Neural cell (in vitro differentiated cells): ENCODE results near the gene APOF. TPM values are rescaled to one million over a fixed set of nuclear protein-coding genes. Genes with fewer than 3 reads are reported as not detected.

Experiments used
- H2AFZ ChIP-seq: fragments of 200-600, 300-800 bp; sonication (generic), shearing (Covaris generic); 2 replicates; pipeline ENCODE4 v1.6.0; 2014; ENCODE audit warnings: low read depth, mild to moderate bottlenecking, antibody characterized with exemption, low read length, moderate library complexity
- H3F3A ChIP-seq: fragments of 200-600 bp; shearing (Covaris generic); 2 replicates; pipeline ENCODE4 v1.6.1; 2016; ENCODE audit warnings: mild to moderate bottlenecking, moderate library complexity, mixed read lengths, antibody characterized with exemption, low read length; ENCODE audit not compliant: insufficient read depth, poor library complexity, severe bottlenecking
- H3K27ac ChIP-seq: fragments of 200-600, 300-800 bp; sonication (generic), shearing (Covaris generic); 2 replicates; pipeline ENCODE4 v1.5.1; 2014; ENCODE audit warnings: mild to moderate bottlenecking, low read length, moderate library complexity
- H3K27me3 ChIP-seq: fragments of 300-800, 200-600 bp; sonication (generic), shearing (Covaris generic); 2 replicates; pipeline ENCODE4 v1.6.0; 2014; ENCODE audit warnings: mild to moderate bottlenecking, low read depth, low read length, moderate library complexity; ENCODE audit not compliant: insufficient read depth
- H3K36me3 ChIP-seq: fragments of 300-800, 200-600 bp; sonication (generic), shearing (Covaris generic); 2 replicates; pipeline ENCODE4 v1.5.1; 2014; ENCODE audit warnings: mild to moderate bottlenecking, antibody characterized with exemption, low read length, moderate library complexity; ENCODE audit not compliant: insufficient read depth
- H3K4me2 ChIP-seq: fragments of 300-800, 200-600 bp; sonication (generic), shearing (Covaris generic); 2 replicates; pipeline ENCODE4 v1.6.0; 2014; ENCODE audit warnings: mild to moderate bottlenecking, low read length
- H3K4me3 ChIP-seq: fragments of 300-800, 200-600 bp; sonication (generic), shearing (Covaris generic); 2 replicates; pipeline ENCODE4 v1.5.1; 2014; ENCODE audit warnings: mild to moderate bottlenecking, low read length, moderate library complexity
- H3K79me2 ChIP-seq: fragments of 200-600 bp; shearing (Covaris generic); replicated peaks from 2 replicates; pipeline ENCODE4 v1.6.0; 2014; ENCODE audit warnings: mild to moderate bottlenecking, low read length, moderate library complexity; ENCODE audit not compliant: insufficient read depth
- H3K9ac ChIP-seq: fragments of 300-800, 200-600 bp; sonication (generic), shearing (Covaris generic); 2 replicates; pipeline ENCODE4 v1.6.1; 2016; ENCODE audit warnings: mild to moderate bottlenecking, low read length, mixed read lengths
- H3K9me2 ChIP-seq: fragments of 200-600 bp; shearing (Covaris generic); 2 replicates; pipeline ENCODE4 v1.6.1; 2016; ENCODE audit warnings: mild to moderate bottlenecking, low read length, mixed read lengths; ENCODE audit not compliant: insufficient read depth
- H3K9me3 ChIP-seq: fragments of 200-600, 300-800 bp; sonication (generic), shearing (Covaris generic); 2 replicates; pipeline ENCODE4 v1.6.1; 2016; ENCODE audit warnings: mild to moderate bottlenecking, mixed run types, low read length, moderate library complexity, mixed read lengths
- H4K20me1 ChIP-seq: fragments of 200-600 bp; shearing (Covaris generic); 2 replicates; pipeline ENCODE4 v1.6.1; 2016; ENCODE audit warnings: mild to moderate bottlenecking, mixed run types; ENCODE audit not compliant: insufficient read depth
- CTCF ChIP-seq: fragments of 450-650 bp; IDR thresholded peaks from 2 replicates; pipeline ENCODE4 v1.5.1; 2014; ENCODE audit warnings: antibody characterized with exemption, mild to moderate bottlenecking, moderate library complexity; ENCODE audit not compliant: poor library complexity, severe bottlenecking
- EP300 ChIP-seq: fragments of 450-650 bp; conservative IDR thresholded peaks from 2 replicates; pipeline ENCODE4 v1.6.1; 2014; ENCODE audit warnings: antibody characterized with exemption, mild to moderate bottlenecking, moderate library complexity; ENCODE audit not compliant: poor library complexity, severe bottlenecking
- EZH2 ChIP-seq: fragments of 200-600, 300-800 bp; shearing (Covaris generic), sonication (generic); IDR thresholded peaks from 2 replicates; pipeline ENCODE4 v1.6.1; 2014; ENCODE audit warnings: antibody characterized with exemption, low read length, borderline replicate concordance, mild to moderate bottlenecking; ENCODE audit not compliant: insufficient read depth, poor library complexity, severe bottlenecking
- MXI1 ChIP-seq: fragments of 450-650 bp; conservative IDR thresholded peaks from 2 replicates; pipeline ENCODE4 v1.6.1; 2014; ENCODE audit warnings: antibody characterized with exemption, mild to moderate bottlenecking; ENCODE audit not compliant: poor library complexity, severe bottlenecking
- POLR2AphosphoS5 ChIP-seq: IDR thresholded peaks from 2 replicates; pipeline ENCODE4 v1.6.1; 2012
- RAD21 ChIP-seq: fragments of 450-650 bp; conservative IDR thresholded peaks from 2 replicates; pipeline ENCODE4 v1.6.1; 2014; ENCODE audit warnings: antibody characterized with exemption, mild to moderate bottlenecking, moderate library complexity
- REST ChIP-seq: IDR thresholded peaks from 2 replicates; pipeline ENCODE4 v1.6.1; 2012; ENCODE audit warnings: borderline replicate concordance
- SMC3 ChIP-seq: fragments of 450-650 bp; conservative IDR thresholded peaks from 2 replicates; pipeline ENCODE4 v1.6.1; 2014; ENCODE audit warnings: antibody characterized with exemption, mild to moderate bottlenecking, moderate library complexity; ENCODE audit not compliant: poor library complexity
- TAF1 ChIP-seq: IDR thresholded peaks from 2 replicates; pipeline ENCODE4 v1.6.1; 2012; ENCODE audit warnings: low read depth
- polyA plus RNA-seq: library from polyadenylated mRNA; depleted of rRNA; stranded (reverse); fragments of >200 nt; gene quantifications from 2 replicates; pipeline ENCODE4 v1.2.3, GENCODE V29; 2014

Gene APOF
- polyA plus RNA-seq, 1 donor from 2014 or later = not detected

- no peaks in the 10 kb centered on the region for H4K20me1 ChIP-seq
Measured at GRCh38 chr12:56382611-56383010, 20.0 kb upstream of the APOF start.

GRCh38 chr12:56377989-56378316, 15.3 kb upstream of the APOF start:
- H2AFZ ChIP-seq = no peak overlapping the region
- H3K9me2 ChIP-seq = no peaks in the 10 kb centered on the region
- no peak overlapping the region for H3K9ac ChIP-seq
- no peak overlapping the region for H3K4me2 ChIP-seq
- H3F3A ChIP-seq = no peaks in the 10 kb centered on the region
- H3K27ac ChIP-seq = no peak overlapping the region
- H3K4me3 ChIP-seq = no peak overlapping the region
- no peaks in the 10 kb centered on the region for H3K27me3 ChIP-seq
- no peaks in the 10 kb centered on the region for H4K20me1 ChIP-seq
- H3K36me3 ChIP-seq = no peaks in the 10 kb centered on the region
- H3K79me2 ChIP-seq = no peaks in the 10 kb centered on the region
- peaks cover 3% of the 10 kb centered on the region for H3K9me3 ChIP-seq
- TF ChIP-seq EP300 (no peak), SMC3 (no peak), POLR2AphosphoS5 (no peak), EZH2 (no peak), TAF1 (no peak), MXI1 (no peak), CTCF (no peak), RAD21 (no peak)

More at GRCh38 chr12:56382611-56383010, 20.0 kb upstream of the APOF start:
- Histone ChIP-seq H3K79me2 (no peaks in the 10 kb centered on the region), H3K9ac (no peak overlapping the region), H3K27ac (no peak overlapping the region), H2AFZ (no peak overlapping the region), H3K36me3 (no peaks in the 10 kb centered on the region), H3K27me3 (no peaks in the 10 kb centered on the region), H3K9me2 (no peaks in the 10 kb centered on the region), H3K9me3 (no peaks in the 10 kb centered on the region), H3F3A (no peaks in the 10 kb centered on the region), H3K4me3 (no peak overlapping the region), H3K4me2 (no peak overlapping the region)
- TF ChIP-seq MXI1 (no peak), EP300 (no peak), POLR2AphosphoS5 (no peak), RAD21 (no peak), REST (no peak), SMC3 (no peak), CTCF (no peak), TAF1 (no peak), EZH2 (no peak)
